ENCODE results near the gene SMAD3.
A peak's percentile ranks its signal among the peaks of the same experiment; 100 is the strongest.

SMAD3 gene

DNA sequence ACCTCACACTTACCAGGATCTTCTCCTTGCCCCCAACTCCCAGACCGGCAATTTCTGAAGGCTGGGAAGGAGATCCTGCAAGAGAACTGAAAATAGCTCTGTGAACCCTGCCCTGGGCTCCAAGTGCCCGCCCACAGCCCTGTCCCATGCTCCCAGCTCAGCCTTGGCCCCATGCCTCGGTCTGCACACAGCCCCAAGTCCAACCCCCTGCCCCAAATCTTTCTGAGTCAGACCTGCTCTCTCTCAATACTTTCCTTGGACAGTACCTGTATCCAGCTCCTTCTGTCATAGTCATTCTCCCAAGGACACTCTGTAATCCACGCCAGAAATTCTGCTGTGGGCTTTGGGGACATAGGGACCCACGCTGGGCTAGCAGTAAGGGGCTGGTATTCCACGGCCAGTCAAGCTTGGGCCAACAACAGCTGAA lies 6.3 kb upstream of the SMAD3 start:
- no peak overlapping the region for H3K4me3 ChIP-seq (ENCODE audit: low read length)
- no peak overlapping the region for H2AFZ ChIP-seq (ENCODE audit: low read depth, low read length)
- no peaks in the 10 kb centered on the region for H3K36me3 ChIP-seq (ENCODE audit: insufficient read depth, low read length)
- H3K27me3 ChIP-seq (ENCODE audit: insufficient read depth, low read length), result no peaks in the 10 kb centered on the region
- H3K4me1 ChIP-seq (ENCODE audit: insufficient read depth, low read length), result peaks cover 6% of the 10 kb centered on the region
- no peaks in the 10 kb centered on the region for H3K9me3 ChIP-seq (ENCODE audit: low read length)

- Histone ChIP-seq H3K36me3 (ENCODE audit: insufficient read depth, low read length) (no peaks in the 10 kb centered on the region), H2AFZ (ENCODE audit: low read depth, low read length) (no peak overlapping the region), H3K9me3 (ENCODE audit: low read length) (no peaks in the 10 kb centered on the region), H3K4me1 (ENCODE audit: insufficient read depth, low read length) (peaks cover 11% of the 10 kb centered on the region), H3K4me3 (ENCODE audit: low read length) (no peak overlapping the region), H3K27me3 (ENCODE audit: insufficient read depth, low read length) (no peaks in the 10 kb centered on the region)
These were observed 3.5 kb upstream of the SMAD3 start for GRCh38 chr15:67061811-67062368.

DNA sequence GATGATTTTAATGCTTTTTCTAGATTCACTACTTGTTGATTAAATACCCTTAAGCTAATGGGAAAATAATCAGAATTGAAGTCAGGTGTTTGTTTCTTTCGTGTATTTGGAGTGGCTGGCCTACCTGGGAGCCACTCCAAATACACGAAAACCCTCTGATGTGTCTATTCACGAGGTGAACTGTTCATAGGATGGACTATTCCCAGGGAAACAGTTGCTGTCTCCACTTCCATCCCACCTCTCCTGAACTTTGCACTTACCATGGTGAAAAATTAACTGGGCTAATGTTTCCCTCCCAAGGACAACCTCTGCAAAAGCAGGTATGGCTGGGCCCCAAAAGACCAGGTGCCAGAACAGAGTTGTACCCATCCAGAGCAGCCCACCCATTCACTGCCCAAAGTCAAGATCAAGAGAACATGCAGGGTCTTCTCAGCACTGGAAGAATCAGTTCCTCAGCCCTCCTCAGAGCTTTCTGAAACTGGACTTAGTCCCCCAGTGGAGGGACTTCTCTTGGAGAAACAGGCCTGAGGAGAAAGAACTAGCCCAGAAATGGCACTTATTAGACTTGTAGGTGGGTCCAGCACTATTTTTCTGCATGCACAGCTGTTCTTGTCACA lies 2.9 kb upstream of the SMAD3 start:
- Histone ChIP-seq H3K4me3 (ENCODE audit: low read length) (no peak overlapping the region), H2AFZ (ENCODE audit: low read depth, low read length) (no peak overlapping the region)

DNA sequence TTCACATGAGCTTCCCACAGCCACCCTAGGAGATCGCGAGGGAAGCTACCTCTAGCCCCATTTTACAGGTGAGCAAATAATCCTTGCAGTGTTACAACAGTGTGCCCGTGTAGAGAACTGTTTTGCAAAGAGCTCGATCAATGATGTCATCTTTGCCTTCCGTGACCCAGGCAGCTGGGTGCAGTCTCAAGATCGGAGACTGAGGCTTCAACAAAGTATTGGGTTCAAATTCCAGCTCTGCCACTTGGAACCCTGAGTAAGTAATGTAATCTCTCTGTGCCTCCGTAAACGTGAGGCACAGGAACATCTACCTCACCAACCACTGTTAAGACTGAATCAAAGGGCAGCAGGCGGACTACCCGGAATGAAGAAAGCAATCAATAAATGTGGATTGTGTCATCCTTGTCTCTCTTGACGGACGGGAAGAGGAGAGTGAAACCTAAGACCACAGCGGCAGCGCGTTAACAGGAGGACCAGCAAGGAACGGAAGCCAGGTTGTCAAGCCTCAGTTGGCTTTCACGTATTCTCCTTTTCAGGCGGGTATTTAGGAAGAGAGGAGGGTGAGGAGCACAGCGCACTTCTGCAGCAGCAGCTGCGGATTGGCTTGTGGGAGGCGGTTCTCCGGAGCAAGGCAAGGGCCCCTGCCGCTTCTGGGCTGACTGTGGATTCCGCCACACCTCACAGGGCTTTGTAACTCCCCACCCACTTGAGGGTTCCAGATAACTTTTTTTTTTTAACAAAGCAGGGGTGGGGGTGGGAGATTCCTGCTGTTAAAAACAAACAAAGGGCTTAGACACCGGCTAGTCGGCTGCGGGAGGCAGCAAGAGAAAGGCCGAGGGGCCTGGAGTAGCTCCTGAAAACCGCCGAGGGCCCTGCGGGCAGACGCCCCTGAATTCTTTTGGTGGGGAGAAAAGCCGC lies 1.5 kb upstream of the SMAD3 start:
- Histone ChIP-seq H3K4me3 (ENCODE audit: low read length) (peak overlapping the region; percentile 94), H3K27me3 (ENCODE audit: insufficient read depth, low read length) (no peaks in the 10 kb centered on the region), H2AFZ (ENCODE audit: low read depth, low read length) (peak overlapping the region; percentile 31), H3K9me3 (ENCODE audit: low read length) (no peaks in the 10 kb centered on the region), H3K36me3 (ENCODE audit: insufficient read depth, low read length) (no peaks in the 10 kb centered on the region), H3K4me1 (ENCODE audit: insufficient read depth, low read length) (peaks cover 30% of the 10 kb centered on the region)

More for the DNA sequence above, 2.9 kb upstream of the SMAD3 start:
- peaks cover 15% of the 10 kb centered on the region for H3K4me1 ChIP-seq (ENCODE audit: insufficient read depth, low read length)
- no peaks in the 10 kb centered on the region for H3K27me3 ChIP-seq (ENCODE audit: insufficient read depth, low read length)
- no peaks in the 10 kb centered on the region for H3K9me3 ChIP-seq (ENCODE audit: low read length)
- no peaks in the 10 kb centered on the region for H3K36me3 ChIP-seq (ENCODE audit: insufficient read depth, low read length)

DNA sequence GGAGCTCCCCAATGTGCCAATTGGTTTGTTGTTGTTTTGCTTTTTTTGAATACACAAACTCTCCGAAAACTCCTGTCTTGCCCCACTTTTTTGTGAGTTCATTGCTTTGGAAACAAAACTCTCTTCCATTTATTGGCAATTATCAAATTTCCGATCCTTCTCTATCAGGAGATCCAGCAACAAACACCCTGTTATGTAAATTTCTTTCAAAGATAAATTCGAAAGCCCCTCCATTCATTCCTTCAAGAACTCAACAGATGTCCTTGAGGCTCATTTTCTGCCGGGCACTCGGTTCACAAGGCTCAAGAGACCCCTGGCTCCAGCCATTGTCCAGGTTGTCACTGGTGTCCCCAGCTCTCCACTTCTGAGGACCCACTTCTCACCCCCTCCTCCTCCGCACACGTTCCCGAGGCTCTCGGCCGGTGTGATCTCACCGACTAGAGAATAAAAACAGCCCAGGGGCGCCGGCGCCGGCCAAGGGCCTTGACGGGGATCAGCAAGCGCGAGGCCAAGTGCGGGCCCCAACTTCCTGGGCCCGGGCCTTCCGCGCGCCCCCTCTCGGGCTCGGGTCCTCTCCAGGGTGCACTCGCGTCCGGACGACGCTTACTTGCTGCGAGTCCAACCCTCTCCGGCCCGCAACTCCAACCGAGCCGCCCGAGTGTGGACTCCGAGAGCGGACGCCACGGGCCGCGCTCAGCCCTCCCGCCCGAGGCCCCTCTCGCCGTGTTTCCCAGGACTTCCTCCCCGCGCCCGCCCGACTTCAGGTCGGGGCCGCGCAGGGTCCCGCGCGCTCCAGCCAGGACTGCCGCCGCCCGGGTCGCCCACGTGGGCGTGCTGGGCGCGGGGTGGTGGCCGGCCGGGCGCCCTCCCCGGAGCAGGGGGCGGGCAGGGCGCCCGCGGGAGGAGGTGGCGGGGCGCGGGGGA lies 533 bp upstream of the SMAD3 start:
- H3K4me1 ChIP-seq (ENCODE audit: insufficient read depth, low read length), result peaks cover 35% of the 10 kb centered on the region
- H3K27me3 ChIP-seq (ENCODE audit: insufficient read depth, low read length), result no peaks in the 10 kb centered on the region
- H3K9me3 ChIP-seq (ENCODE audit: low read length), result no peaks in the 10 kb centered on the region
- H3K4me3 ChIP-seq (ENCODE audit: low read length), result peak overlapping the region; percentile 94
- no peaks in the 10 kb centered on the region for H3K36me3 ChIP-seq (ENCODE audit: insufficient read depth, low read length)
- peak overlapping the region; percentile 31 for H2AFZ ChIP-seq (ENCODE audit: low read depth, low read length)

- Histone ChIP-seq H3K4me3 (ENCODE audit: low read length) (peak overlapping the region; percentile 94), H2AFZ (ENCODE audit: low read depth, low read length) (peak overlapping the region; percentile 31), H3K9me3 (ENCODE audit: low read length) (no peaks in the 10 kb centered on the region), H3K36me3 (ENCODE audit: insufficient read depth, low read length) (peaks cover 9% of the 10 kb centered on the region), H3K4me1 (ENCODE audit: insufficient read depth, low read length) (peaks cover 35% of the 10 kb centered on the region), H3K27me3 (ENCODE audit: insufficient read depth, low read length) (no peaks in the 10 kb centered on the region)
These were observed 898 bp downstream of the SMAD3 start for GRCh38 chr15:67066041-67066958.

DNA sequence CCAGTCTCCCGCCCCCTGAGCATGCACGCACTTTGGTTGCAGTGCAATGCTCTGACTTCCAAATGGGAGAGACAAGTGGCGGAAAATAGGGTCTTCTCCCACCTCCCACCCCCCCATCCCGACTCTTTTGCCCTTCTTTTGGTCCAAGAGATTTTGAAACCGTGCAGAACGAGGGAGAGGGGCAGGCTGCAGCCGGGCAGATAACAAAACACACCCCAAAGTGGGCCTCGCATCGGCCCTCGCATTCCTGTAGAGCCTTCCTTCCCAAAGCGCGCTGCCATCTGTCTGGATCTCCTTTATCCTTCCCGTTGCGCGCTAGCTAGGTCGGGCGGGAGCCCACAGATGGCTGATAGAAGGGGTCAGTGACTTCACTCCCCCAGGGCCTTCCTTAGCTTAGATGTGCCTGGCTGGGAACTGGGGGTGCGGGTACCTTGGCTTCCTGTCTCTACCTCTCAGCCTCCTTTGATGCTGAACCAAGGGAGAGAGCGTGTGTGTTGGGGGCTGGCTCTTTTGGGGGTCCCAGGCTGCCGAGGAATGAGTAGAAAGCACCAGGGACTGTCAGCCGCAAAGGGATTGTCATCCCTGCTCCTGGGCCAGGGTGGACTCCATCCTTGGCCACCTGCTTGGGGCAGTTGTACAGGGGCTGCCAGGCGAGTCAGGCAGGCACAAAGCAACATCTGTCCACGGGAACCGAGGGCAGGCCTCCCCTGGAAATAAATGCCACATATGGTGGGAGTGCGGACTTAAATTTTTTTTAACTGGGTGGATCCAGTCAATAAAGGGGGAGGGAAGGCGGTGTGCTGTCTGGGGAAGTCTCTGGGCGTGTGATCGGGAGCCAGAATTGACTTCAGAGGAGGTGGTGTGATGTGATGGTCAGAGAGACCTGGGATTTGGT lies 1.8 kb downstream of the SMAD3 start:
- no peaks in the 10 kb centered on the region for H3K27me3 ChIP-seq (ENCODE audit: insufficient read depth, low read length)
- no peaks in the 10 kb centered on the region for H3K9me3 ChIP-seq (ENCODE audit: low read length)
- peak overlapping the region; percentile 31 for H2AFZ ChIP-seq (ENCODE audit: low read depth, low read length)
- H3K36me3 ChIP-seq (ENCODE audit: insufficient read depth, low read length), result peaks cover 9% of the 10 kb centered on the region
- H3K4me1 ChIP-seq (ENCODE audit: insufficient read depth, low read length), result peaks cover 35% of the 10 kb centered on the region
- peak overlapping the region; percentile 94 for H3K4me3 ChIP-seq (ENCODE audit: low read length)

GRCh38 chr15:67067930-67068551 lies 2.6 kb downstream of the SMAD3 start:
- Histone ChIP-seq H3K9me3 (ENCODE audit: low read length) (no peaks in the 10 kb centered on the region), H3K4me3 (ENCODE audit: low read length) (peak overlapping the region; percentile 94), H3K36me3 (ENCODE audit: insufficient read depth, low read length) (peaks cover 9% of the 10 kb centered on the region), H3K27me3 (ENCODE audit: insufficient read depth, low read length) (no peaks in the 10 kb centered on the region), H3K4me1 (ENCODE audit: insufficient read depth, low read length) (peaks cover 35% of the 10 kb centered on the region), H2AFZ (ENCODE audit: low read depth, low read length) (no peak overlapping the region)

DNA sequence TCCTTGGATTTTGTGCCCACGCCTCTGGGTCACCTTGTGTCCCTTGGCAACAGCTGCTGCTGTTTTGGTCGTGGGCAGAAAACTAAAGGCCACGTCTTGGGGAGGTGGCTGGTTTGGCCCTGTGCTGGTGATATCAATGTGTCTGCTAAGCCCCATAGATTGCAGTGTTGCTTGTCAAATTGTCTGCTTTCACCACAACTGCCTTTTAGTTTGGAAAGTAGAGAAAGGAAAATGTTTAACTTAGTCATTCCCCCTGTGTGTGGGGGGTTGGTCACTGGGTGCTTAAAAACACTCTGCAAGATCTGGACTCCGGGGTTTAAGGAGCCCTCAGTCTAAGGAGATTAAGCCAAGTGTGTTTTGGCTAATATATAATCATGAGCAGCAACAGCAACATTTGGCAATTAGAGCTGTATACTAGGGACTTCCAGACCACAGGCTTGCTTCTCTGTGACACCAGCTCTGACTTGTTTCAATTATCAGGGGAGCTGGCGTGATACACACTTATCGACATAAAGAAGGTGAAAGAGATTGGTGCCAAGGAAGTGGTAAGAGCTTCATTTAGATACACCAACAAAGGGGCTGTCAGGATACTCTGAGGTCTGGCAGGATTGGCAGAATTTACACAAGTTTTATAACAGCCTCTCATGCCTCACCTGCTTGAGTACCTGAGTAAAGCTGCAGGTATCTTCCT lies 3.5 kb downstream of the SMAD3 start:
- H3K9me3 ChIP-seq (ENCODE audit: low read length), result no peaks in the 10 kb centered on the region
- H3K36me3 ChIP-seq (ENCODE audit: insufficient read depth, low read length), result peaks cover 9% of the 10 kb centered on the region
- no peak overlapping the region for H2AFZ ChIP-seq (ENCODE audit: low read depth, low read length)
- no peaks in the 10 kb centered on the region for H3K27me3 ChIP-seq (ENCODE audit: insufficient read depth, low read length)
- peak overlapping the region; percentile 94 for H3K4me3 ChIP-seq (ENCODE audit: low read length)
- peaks cover 33% of the 10 kb centered on the region for H3K4me1 ChIP-seq (ENCODE audit: insufficient read depth, low read length)

DNA sequence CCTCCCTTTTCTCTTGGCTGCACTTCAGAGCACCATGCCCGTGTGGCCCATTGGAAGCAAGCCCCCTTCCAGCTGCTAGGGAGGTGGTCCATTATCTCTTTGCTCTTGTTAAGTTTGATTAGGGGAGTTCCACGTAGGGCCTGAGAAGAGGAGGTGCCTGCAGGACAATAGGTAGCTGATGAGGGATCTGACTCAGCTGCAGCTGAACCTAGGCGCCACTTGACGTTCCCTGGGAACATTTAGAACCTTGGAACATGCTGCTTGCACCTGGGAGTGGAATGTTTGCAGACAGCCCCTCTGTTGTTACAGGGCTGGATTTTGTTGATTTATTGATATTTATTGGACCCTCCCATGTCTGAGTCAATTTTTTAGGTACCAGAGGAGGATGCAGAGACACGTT lies 4.7 kb downstream of the SMAD3 start:
- no peak overlapping the region for H2AFZ ChIP-seq (ENCODE audit: low read depth, low read length)
- no peak overlapping the region for H3K4me3 ChIP-seq (ENCODE audit: low read length)
- no peaks in the 10 kb centered on the region for H3K9me3 ChIP-seq (ENCODE audit: low read length)
- H3K36me3 ChIP-seq (ENCODE audit: insufficient read depth, low read length), result peaks cover 10% of the 10 kb centered on the region
- no peaks in the 10 kb centered on the region for H3K27me3 ChIP-seq (ENCODE audit: insufficient read depth, low read length)
- H3K4me1 ChIP-seq (ENCODE audit: insufficient read depth, low read length), result peaks cover 24% of the 10 kb centered on the region

Measured in neuron (in vitro differentiated cells).